Measurements from ENCODE around the gene LMBR1.

- TF ChIP-seq, protein P1, sequence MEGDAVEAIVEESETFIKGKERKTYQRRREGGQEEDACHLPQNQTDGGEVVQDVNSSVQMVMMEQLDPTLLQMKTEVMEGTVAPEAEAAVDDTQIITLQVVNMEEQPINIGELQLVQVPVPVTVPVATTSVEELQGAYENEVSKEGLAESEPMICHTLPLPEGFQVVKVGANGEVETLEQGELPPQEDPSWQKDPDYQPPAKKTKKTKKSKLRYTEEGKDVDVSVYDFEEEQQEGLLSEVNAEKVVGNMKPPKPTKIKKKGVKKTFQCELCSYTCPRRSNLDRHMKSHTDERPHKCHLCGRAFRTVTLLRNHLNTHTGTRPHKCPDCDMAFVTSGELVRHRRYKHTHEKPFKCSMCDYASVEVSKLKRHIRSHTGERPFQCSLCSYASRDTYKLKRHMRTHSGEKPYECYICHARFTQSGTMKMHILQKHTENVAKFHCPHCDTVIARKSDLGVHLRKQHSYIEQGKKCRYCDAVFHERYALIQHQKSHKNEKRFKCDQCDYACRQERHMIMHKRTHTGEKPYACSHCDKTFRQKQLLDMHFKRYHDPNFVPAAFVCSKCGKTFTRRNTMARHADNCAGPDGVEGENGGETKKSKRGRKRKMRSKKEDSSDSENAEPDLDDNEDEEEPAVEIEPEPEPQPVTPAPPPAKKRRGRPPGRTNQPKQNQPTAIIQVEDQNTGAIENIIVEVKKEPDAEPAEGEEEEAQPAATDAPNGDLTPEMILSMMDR (IDR thresholded peaks at IDR 0.05), result no peak
- TF ChIP-seq POLR2A (IDR thresholded peaks at IDR 0.05), result no peak
Observed at GRCh38 chr7:156634117-156634516, 258.9 kb downstream of the LMBR1 start.
